GM12801 (cell line): ENCODE results near the gene HID1.

Experiments used
- CTCF ChIP-seq: IDR thresholded peaks from one replicate; pipeline ENCODE4 v1.5.1; 2011; ENCODE audit warnings: control low read depth; ENCODE audit not compliant: insufficient read length; ENCODE audit errors: extremely low read depth

HID1 gene

GRCh38 chr17:74907012-74907411 is 65.5 kb downstream of the HID1 start:
- no peak for TF ChIP-seq CTCF

GRCh38 chr17:74904687-74905409 is 67.7 kb downstream of the HID1 start:
- TF ChIP-seq CTCF = no peak

GRCh38 chr17:74903671-74904070 is 68.9 kb downstream of the HID1 start:
- no peak for TF ChIP-seq CTCF

- no peak for TF ChIP-seq CTCF
These were observed 69.5 kb downstream of the HID1 start for GRCh38 chr17:74903034-74903433.

- TF ChIP-seq CTCF = no peak
These were observed 71.0 kb downstream of the HID1 start for GRCh38 chr17:74901353-74902135.
